Panc1 (cell line): ENCODE results near the gene NOTCH4. TPM values are rescaled to one million over a fixed set of nuclear protein-coding genes. Genes with fewer than 3 reads are reported as not detected.

Source experiments
- microRNA-seq: library from miRNA; unstranded; fragments of <30 nt; microRNA quantifications from one replicate; pipeline ENCODE4 v1.1.0, GENCODE V29; 2020; ENCODE audit not compliant: unreplicated experiment
- total RNA-seq: library from RNA; stranded (reverse); gene quantifications from one replicate; pipeline ENCODE4 v1.2.1, GENCODE V29; 2021; ENCODE audit not compliant: unreplicated experiment

NOTCH4 gene
- total RNA-seq, 1 experiment from 2014 or later, result 2.0 TPM

Small RNA genes within 50 kb of the gene (microRNA-seq; reads per million reads assigned to microRNA genes)
- gene MIR6721 (7.0 reads per million, percentile 21 among the genes with 10 or more reads in this experiment), gene MIR6833 (not detected)

Other genes with a start within 250 kb of the NOTCH4 start
- 8.1 TPM for gene C4A, start 242.0 kb downstream of the NOTCH4 start, total RNA-seq
- 8.8 TPM for gene C4B, start 209.3 kb downstream of the NOTCH4 start, total RNA-seq
- gene CYP21A2, start 185.7 kb downstream of the NOTCH4 start, total RNA-seq, result 1.1 TPM
- 1.8 TPM for gene TNXB, start 114.7 kb downstream of the NOTCH4 start, total RNA-seq
- 127 TPM for gene ATF6B, start 95.8 kb downstream of the NOTCH4 start, total RNA-seq
- gene FKBPL, start 93.8 kb downstream of the NOTCH4 start, total RNA-seq, result 7.4 TPM
- gene PRRT1, start 72.1 kb downstream of the NOTCH4 start, total RNA-seq, result 1.3 TPM
- 20.1 TPM for gene PPT2, start 69.9 kb downstream of the NOTCH4 start, total RNA-seq
- 11.1 TPM for gene EGFL8, start 59.5 kb downstream of the NOTCH4 start, total RNA-seq
- gene AGPAT1, start 48.0 kb downstream of the NOTCH4 start, total RNA-seq, result 88.4 TPM
- 82.3 TPM for gene RNF5, start 45.7 kb downstream of the NOTCH4 start, total RNA-seq
- 3.7 TPM for gene AGER, start 39.8 kb downstream of the NOTCH4 start, total RNA-seq
- 76.2 TPM for gene PBX2, start 33.9 kb downstream of the NOTCH4 start, total RNA-seq
- 2.0 TPM for gene GPSM3, start 31.4 kb downstream of the NOTCH4 start, total RNA-seq
- gene TSBP1, start 147.8 kb upstream of the NOTCH4 start, total RNA-seq, result not detected
- gene BTNL2, start 183.1 kb upstream of the NOTCH4 start, total RNA-seq, result not detected
- gene HLA-DRA, start 215.8 kb upstream of the NOTCH4 start, total RNA-seq, result 1.7 TPM